ENCODE data around the gene ATG4B. TPM values are rescaled to one million over a fixed set of nuclear protein-coding genes. Genes with fewer than 3 reads are reported as not detected.

Gene ATG4B
- total RNA-seq, 6 experiments from 2014 or later = 43.5 to 58.3 (median 51.9) TPM

GRCh38 chr2:241653210-241653750 is 15.8 kb downstream of the ATG4B start:
- DNase-seq = no peak
- no peak overlapping the region for H3K4me3 Mint-ChIP-seq
- H3K36me3 Mint-ChIP-seq (ENCODE audit: low read depth) = peaks cover 17% of the 10 kb centered on the region
- TF ChIP-seq CTCF (IDR thresholded peaks at IDR 0.05) = no peak
- H3K4me1 Mint-ChIP-seq (ENCODE audit: low read depth) = no peaks in the 10 kb centered on the region
- peaks cover 1% of the 10 kb centered on the region; the same call in 1 of the 2 replicates for H3K27me3 Mint-ChIP-seq (ENCODE audit: insufficient read depth)
- no peaks in the 10 kb centered on the region for H3K9me3 Mint-ChIP-seq
- no peak overlapping the region for H3K27ac Mint-ChIP-seq

- DNase-seq = no peak
- Mint-ChIP-seq H3K36me3 (ENCODE audit: low read depth) (peaks cover 25% of the 10 kb centered on the region), H3K27me3 (ENCODE audit: insufficient read depth) (peaks cover 1% of the 10 kb centered on the region; the same call in 1 of the 2 replicates), H3K9me3 (no peaks in the 10 kb centered on the region), H3K4me3 (no peak overlapping the region), H3K4me1 (ENCODE audit: low read depth) (no peaks in the 10 kb centered on the region), H3K27ac (no peak overlapping the region)
- TF ChIP-seq CTCF (IDR thresholded peaks at IDR 0.05) = no peak
Observed at GRCh38 chr2:241654551-241654950, 17.1 kb downstream of the ATG4B start.

- H3K36me3 Mint-ChIP-seq (ENCODE audit: low read depth) = peaks cover 32% of the 10 kb centered on the region
Observed at GRCh38 chr2:241655516-241656189, 18.2 kb downstream of the ATG4B start.

GRCh38 chr2:241656190-241656741 is 18.8 kb downstream of the ATG4B start:
- Mint-ChIP-seq H3K27me3 (ENCODE audit: insufficient read depth) (peaks cover 1% of the 10 kb centered on the region; the same call in 1 of the 2 replicates), H3K36me3 (ENCODE audit: low read depth) (peaks cover 29% of the 10 kb centered on the region), H3K9me3 (no peaks in the 10 kb centered on the region), H3K4me3 (no peak overlapping the region), H3K4me1 (ENCODE audit: low read depth) (no peaks in the 10 kb centered on the region), H3K27ac (no peak overlapping the region)
- no peak for TF ChIP-seq CTCF (IDR thresholded peaks at IDR 0.05)
- no peak for DNase-seq

More at GRCh38 chr2:241655516-241656189, 18.2 kb downstream of the ATG4B start:
- TF ChIP-seq CTCF (IDR thresholded peaks at IDR 0.05) = no peak
- no peaks in the 10 kb centered on the region for H3K4me1 Mint-ChIP-seq (ENCODE audit: low read depth)
- no peak for DNase-seq
- peaks cover 1% of the 10 kb centered on the region; the same call in 1 of the 2 replicates for H3K27me3 Mint-ChIP-seq (ENCODE audit: insufficient read depth)
- H3K4me3 Mint-ChIP-seq = no peak overlapping the region
- no peak overlapping the region for H3K27ac Mint-ChIP-seq
- no peaks in the 10 kb centered on the region for H3K9me3 Mint-ChIP-seq

GRCh38 chr2:241657786-241658254 is 20.3 kb downstream of the ATG4B start:
- Mint-ChIP-seq H3K4me1 (ENCODE audit: low read depth) (no peaks in the 10 kb centered on the region), H3K9me3 (no peaks in the 10 kb centered on the region), H3K36me3 (ENCODE audit: low read depth) (peaks cover 25% of the 10 kb centered on the region), H3K4me3 (no peak overlapping the region), H3K27me3 (ENCODE audit: insufficient read depth) (peaks cover 1% of the 10 kb centered on the region; the same call in 1 of the 2 replicates), H3K27ac (no peak overlapping the region)
- DNase-seq = no peak
- TF ChIP-seq CTCF (IDR thresholded peaks at IDR 0.05) = no peak

All from HFFc6 (cell line).